OCI-LY1 (cell line): ENCODE data around the gene PDE4D.

Source experiments
- H2AFZ ChIP-seq: fragments of 200-600 bp; sonication (generic), shearing (Covaris generic); 2 replicates; pipeline ENCODE4 v1.6.0; 2014; ENCODE audit warnings: antibody characterized with exemption, mild to moderate bottlenecking, low read length
- H3F3A ChIP-seq: fragments of 200-600 bp; sonication (generic), shearing (Covaris generic); 2 replicates; pipeline ENCODE4 v1.6.0; 2014; ENCODE audit warnings: mild to moderate bottlenecking, antibody characterized with exemption, low read length, moderate library complexity; ENCODE audit not compliant: insufficient read depth
- H3K27ac ChIP-seq: fragments of 200-600 bp; sonication (generic); 2 replicates; pipeline ENCODE4 v1.5.1; 2014; ENCODE audit warnings: low read length, mixed run types, mild to moderate bottlenecking, low read depth; ENCODE audit not compliant: poor library complexity, severe bottlenecking
- H3K27me3 ChIP-seq: fragments of 200-600 bp; sonication (generic); 2 replicates; pipeline ENCODE4 v1.6.0; 2014; ENCODE audit warnings: antibody characterized with exemption, mild to moderate bottlenecking, low read length, moderate library complexity; ENCODE audit not compliant: insufficient read depth
- H3K36me3 ChIP-seq: fragments of 200-600 bp; sonication (generic); 2 replicates; pipeline ENCODE4 v1.6.1; 2014; ENCODE audit warnings: mild to moderate bottlenecking, antibody characterized with exemption, low read length, moderate library complexity, mixed read lengths; ENCODE audit not compliant: insufficient read depth
- H3K4me1 ChIP-seq: fragments of 200-600 bp; sonication (generic); 2 replicates; pipeline ENCODE4 v1.5.1; 2014; ENCODE audit warnings: mild to moderate bottlenecking, low read length, moderate library complexity; ENCODE audit not compliant: insufficient read depth, severe bottlenecking
- H3K4me2 ChIP-seq: fragments of 200-600 bp; sonication (generic), shearing (Covaris generic); 2 replicates; pipeline ENCODE4 v1.6.1; 2014; ENCODE audit warnings: low read length
- H3K4me3 ChIP-seq: fragments of 200-600 bp; sonication (generic); 2 replicates; pipeline ENCODE4 v1.5.1; 2014; ENCODE audit warnings: low read length, low read depth, mild to moderate bottlenecking, mixed read lengths; ENCODE audit not compliant: poor library complexity, severe bottlenecking
- H3K79me2 ChIP-seq: fragments of 200-600 bp; shearing (Covaris generic); 2 replicates; pipeline ENCODE4 v1.6.1; 2016; ENCODE audit warnings: mixed run types, low read length, mixed read lengths; ENCODE audit not compliant: insufficient read depth
- H3K9ac ChIP-seq: fragments of 200-600 bp; sonication (generic), shearing (Covaris generic); 2 replicates; pipeline ENCODE4 v1.6.1; 2014; ENCODE audit warnings: mild to moderate bottlenecking, low read length, mixed read lengths
- H3K9me2 ChIP-seq: fragments of 200-600 bp; sonication (generic), shearing (Covaris generic); 2 replicates; pipeline ENCODE4 v1.6.1; 2014; ENCODE audit warnings: low read depth, mild to moderate bottlenecking, low read length, mixed read lengths
- H3K9me3 ChIP-seq: fragments of 200-600 bp; shearing (Covaris generic); 2 replicates; pipeline ENCODE4 v1.6.1; 2014; ENCODE audit warnings: low read length, mixed read lengths
- H4K20me1 ChIP-seq: fragments of 200-600 bp; sonication (generic), shearing (Covaris generic); 2 replicates; pipeline ENCODE4 v1.6.0; 2016; ENCODE audit warnings: mild to moderate bottlenecking, low read length; ENCODE audit not compliant: insufficient read depth
- EZH2 ChIP-seq: fragments of 200-600 bp; sonication (generic), shearing (Covaris generic); IDR thresholded peaks from 2 replicates; pipeline ENCODE4 v1.8.0; 2017; ENCODE audit warnings: borderline replicate concordance, mixed run types, mild to moderate bottlenecking, antibody characterized with exemption, low read length, moderate library complexity, mixed read lengths
- TF ChIP-seq, protein P1 (sequence below): fragments of 200-600 bp; sonication (generic), shearing (Covaris generic); IDR thresholded peaks from 2 replicates; pipeline ENCODE4 v1.5.1; 2017; ENCODE audit warnings: mild to moderate bottlenecking, antibody characterized with exemption, low read length, moderate library complexity, mixed read lengths

PDE4D gene

DNA sequence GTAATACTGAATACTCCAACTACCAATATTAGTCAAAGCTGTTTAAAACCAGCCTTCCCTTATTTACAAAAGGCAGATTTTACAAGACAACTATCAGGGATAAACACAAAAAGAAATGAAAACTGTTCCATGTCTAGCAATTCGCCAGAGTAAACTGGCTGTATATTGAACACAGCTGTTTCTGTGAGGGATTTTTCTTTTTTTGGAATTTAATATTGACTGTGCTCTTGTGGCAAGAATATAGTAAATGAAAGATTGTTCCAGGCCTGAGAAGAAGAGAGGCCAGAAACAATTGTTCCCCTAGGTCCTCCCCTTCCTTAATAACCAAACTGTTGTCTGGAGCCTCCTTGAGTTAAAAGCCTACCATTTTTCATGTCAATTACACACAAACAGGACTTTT, 188.6 kb downstream of the PDE4D start:
- Histone ChIP-seq H3K9me2 (no peaks in the 10 kb centered on the region), H3K27ac (no peak overlapping the region), H3K4me2 (no peak overlapping the region), H3K36me3 (no peaks in the 10 kb centered on the region), H3F3A (no peaks in the 10 kb centered on the region), H3K27me3 (no peaks in the 10 kb centered on the region), H3K9ac (no peak overlapping the region), H3K4me3 (no peak overlapping the region), H4K20me1 (no peaks in the 10 kb centered on the region), H2AFZ (no peak overlapping the region), H3K79me2 (no peaks in the 10 kb centered on the region), H3K4me1 (no peaks in the 10 kb centered on the region), H3K9me3 (no peaks in the 10 kb centered on the region)
- no peak for TF ChIP-seq EZH2
- TF ChIP-seq, protein P1, sequence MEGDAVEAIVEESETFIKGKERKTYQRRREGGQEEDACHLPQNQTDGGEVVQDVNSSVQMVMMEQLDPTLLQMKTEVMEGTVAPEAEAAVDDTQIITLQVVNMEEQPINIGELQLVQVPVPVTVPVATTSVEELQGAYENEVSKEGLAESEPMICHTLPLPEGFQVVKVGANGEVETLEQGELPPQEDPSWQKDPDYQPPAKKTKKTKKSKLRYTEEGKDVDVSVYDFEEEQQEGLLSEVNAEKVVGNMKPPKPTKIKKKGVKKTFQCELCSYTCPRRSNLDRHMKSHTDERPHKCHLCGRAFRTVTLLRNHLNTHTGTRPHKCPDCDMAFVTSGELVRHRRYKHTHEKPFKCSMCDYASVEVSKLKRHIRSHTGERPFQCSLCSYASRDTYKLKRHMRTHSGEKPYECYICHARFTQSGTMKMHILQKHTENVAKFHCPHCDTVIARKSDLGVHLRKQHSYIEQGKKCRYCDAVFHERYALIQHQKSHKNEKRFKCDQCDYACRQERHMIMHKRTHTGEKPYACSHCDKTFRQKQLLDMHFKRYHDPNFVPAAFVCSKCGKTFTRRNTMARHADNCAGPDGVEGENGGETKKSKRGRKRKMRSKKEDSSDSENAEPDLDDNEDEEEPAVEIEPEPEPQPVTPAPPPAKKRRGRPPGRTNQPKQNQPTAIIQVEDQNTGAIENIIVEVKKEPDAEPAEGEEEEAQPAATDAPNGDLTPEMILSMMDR = no peak

GRCh38 chr5:59703789-59704188, 189.7 kb downstream of the PDE4D start:
- TF ChIP-seq EZH2 = no peak
- TF ChIP-seq, protein P1 = no peak
- Histone ChIP-seq H3K4me1 (no peaks in the 10 kb centered on the region), H3K36me3 (no peaks in the 10 kb centered on the region), H3K9ac (no peak overlapping the region), H3K4me2 (no peak overlapping the region), H3F3A (no peaks in the 10 kb centered on the region), H3K27me3 (no peaks in the 10 kb centered on the region), H3K9me3 (no peaks in the 10 kb centered on the region), H2AFZ (no peak overlapping the region), H3K27ac (no peak overlapping the region), H3K79me2 (no peaks in the 10 kb centered on the region), H3K4me3 (no peak overlapping the region), H3K9me2 (no peaks in the 10 kb centered on the region), H4K20me1 (no peaks in the 10 kb centered on the region)

DNA sequence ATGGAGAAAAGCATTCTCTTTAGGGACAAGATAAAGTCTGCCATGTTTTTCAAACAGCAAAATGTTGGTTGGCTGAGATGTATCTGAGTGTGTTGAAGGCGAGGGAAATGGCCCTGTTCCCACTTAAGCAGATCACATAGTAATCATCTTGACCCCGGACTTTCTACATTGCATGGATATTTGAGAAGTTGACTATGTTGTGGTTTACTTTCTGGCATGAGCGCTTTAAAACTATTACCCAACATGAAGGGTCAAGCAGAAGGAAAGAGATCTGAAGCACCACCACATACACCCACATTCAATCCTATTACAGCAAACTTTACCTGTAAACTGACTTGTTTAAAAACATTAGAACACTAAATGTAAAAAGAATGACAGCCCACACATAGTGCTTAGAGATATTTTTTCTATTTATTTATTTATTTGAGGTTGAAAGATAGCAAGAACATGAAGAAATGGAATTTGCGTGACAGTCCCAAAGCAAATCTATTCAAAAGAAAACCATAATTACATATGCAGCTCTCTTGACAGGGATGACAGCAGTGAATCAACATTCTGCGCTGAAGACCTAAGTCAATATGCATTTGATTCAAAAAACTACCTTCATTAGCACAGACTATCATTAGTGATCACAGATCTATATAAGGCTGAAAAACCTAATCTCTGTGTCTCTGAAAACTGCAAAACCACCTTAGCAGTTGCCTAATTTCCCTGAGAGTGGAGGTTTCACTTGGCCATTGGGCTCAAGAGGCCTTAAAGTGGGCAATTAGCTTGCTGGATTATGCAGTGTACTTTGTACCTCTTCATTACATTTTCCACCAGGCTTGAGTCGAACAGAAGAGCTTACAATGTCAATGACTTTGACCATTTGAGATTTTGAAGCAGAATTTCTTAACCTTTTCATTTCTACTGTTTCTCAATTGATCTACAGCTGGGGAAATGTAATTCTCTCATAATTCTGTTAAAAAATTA, 195.0 kb downstream of the PDE4D start:
- no peaks in the 10 kb centered on the region for H3K9me2 ChIP-seq
- no peak overlapping the region for H3K9ac ChIP-seq
- no peaks in the 10 kb centered on the region for H4K20me1 ChIP-seq
- no peaks in the 10 kb centered on the region for H3F3A ChIP-seq
- no peaks in the 10 kb centered on the region for H3K27me3 ChIP-seq
- no peak overlapping the region for H3K4me3 ChIP-seq
- no peak overlapping the region for H2AFZ ChIP-seq
- no peak overlapping the region for H3K27ac ChIP-seq
- H3K79me2 ChIP-seq = no peaks in the 10 kb centered on the region
- no peaks in the 10 kb centered on the region for H3K4me1 ChIP-seq
- no peaks in the 10 kb centered on the region for H3K9me3 ChIP-seq
- no peak overlapping the region for H3K4me2 ChIP-seq
- TF ChIP-seq EZH2 = no peak
- TF ChIP-seq, protein P1 = no peak
- H3K36me3 ChIP-seq = no peaks in the 10 kb centered on the region
